T1000 (cell line): ENCODE results near the gene EIF5A2.
A peak's percentile ranks its signal among the peaks of the same experiment; 100 is the strongest.
"Not testable (repeated sequence)": the region's sequence is repeated elsewhere in the genome, so short reads cannot be mapped to it uniquely, and the experiment has no call there.

ENCODE experiments used
- DNase-seq: peaks from one replicate; lab custom pipeline; 2025; ENCODE audit warnings: mixed read lengths; lab: John Stamatoyannopoulos, UW

Gene EIF5A2

DNA sequence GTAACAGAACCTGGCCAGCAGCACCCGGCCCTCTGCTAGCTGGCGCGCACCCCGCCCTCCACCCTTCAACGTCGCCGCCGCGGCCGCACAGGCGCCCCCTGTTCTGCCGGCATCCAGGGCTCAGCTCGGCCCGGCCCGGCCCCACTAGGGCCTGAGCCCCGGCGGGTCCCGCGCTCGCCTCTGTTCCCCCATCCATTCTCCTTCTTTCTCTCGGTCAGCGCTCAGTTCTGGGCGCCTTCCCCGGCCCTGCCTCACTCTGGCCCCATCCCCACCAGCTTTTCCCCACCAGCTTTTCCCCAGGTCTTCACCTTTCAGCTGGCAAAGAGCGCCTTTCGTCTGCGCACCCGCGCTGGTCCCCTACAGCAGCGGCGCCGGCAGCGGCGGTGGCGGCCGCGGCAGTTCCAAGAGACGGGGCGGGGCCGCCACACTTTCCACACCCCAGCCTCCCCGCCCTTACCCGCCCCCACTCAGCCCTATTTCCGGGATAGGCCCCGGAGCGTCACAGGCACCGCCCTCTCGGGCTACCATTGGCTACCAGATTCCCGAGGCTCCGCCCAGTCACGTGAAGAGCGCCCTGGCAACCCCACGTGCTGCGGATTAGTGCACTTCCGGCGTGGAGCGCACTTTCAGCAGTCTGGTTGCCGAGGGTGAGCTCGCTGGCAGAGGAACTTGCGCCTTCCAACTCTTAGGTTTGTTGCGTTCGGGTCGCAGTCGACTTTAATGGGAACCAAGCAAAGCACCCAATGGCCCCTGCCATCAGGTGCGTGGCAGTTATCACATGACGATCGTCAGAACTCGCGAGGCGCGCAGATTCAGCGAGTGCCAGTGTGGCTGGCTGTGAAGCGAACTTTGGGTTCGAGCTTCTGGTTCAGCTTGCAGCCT is at the start of gene EIF5A2:
TSS of gene EIF5A2 (minus strand) at position 403 of the 882 bp plus-strand sequence. CDS start 831 bp downstream, outside the sequence.
- DNase-seq = peak; percentile 95

DNA sequence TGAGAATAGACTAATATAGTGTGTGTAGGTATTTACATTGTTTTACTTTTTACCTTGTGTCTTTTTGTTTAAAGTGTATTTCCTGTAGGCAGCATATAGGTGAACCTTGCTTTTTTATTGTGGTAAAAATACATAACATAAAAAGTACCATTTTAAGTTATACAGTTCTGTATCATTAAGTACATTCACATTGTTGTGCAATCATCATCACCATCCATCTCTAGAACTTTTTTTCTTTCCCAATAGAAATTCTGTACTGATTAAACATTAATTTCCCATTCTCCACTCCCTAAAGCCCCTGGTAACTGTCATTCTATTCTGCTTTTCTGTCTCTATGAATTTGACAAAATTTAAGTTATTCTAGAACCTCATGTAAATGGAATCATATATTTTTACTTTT is 48.2 kb upstream of the EIF5A2 start:
- DNase-seq = no peak

DNA sequence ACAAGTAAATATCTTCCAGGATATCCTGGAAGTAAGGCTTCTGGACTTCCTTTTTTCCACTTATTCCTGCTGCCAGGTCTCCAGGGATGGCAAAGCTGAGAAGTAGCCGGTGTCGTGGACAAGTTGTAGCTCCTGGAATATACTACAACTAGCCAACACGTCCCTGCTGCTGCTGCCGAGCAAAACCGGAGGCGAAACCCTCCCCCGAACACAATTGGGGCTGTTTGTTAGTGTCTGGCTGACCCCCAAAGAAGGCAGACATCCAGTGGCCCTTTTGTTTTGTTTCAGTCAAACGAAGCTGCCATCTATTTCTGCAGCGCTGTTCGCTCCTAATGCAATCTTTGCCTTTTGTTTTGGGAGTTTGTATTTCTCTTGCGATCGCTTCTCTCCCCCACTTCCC is 45.3 kb upstream of the EIF5A2 start:
- no peak for DNase-seq

- DNase-seq = no peak
Observed at GRCh38 chr3:170953229-170953628, 44.8 kb upstream of the EIF5A2 start.

- DNase-seq = no peak
Observed at GRCh38 chr3:170949211-170949610, 40.8 kb upstream of the EIF5A2 start.

- DNase-seq = no peak
Observed at GRCh38 chr3:170947018-170947769, 38.8 kb upstream of the EIF5A2 start.

DNA sequence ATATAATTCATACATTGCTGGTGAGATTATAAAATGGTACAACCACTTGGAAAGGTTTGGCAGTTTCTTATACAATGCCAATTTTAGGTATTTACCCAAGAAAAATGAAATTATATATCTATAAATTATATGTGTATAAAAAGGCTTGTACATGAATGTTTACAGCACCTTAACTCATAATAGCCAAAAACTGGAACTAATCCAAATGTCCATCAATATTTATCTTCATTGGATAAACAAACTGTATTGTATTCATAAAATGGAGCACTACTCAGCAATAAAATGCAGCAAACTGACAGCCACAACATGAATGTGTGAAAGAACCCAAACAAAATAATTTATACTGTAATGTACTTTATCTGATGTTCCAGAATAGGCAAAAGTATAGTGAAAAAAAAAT is 33.6 kb upstream of the EIF5A2 start:
- no peak for DNase-seq

- no peak for DNase-seq
Observed at GRCh38 chr3:170941551-170941950, 33.1 kb upstream of the EIF5A2 start.

DNA sequence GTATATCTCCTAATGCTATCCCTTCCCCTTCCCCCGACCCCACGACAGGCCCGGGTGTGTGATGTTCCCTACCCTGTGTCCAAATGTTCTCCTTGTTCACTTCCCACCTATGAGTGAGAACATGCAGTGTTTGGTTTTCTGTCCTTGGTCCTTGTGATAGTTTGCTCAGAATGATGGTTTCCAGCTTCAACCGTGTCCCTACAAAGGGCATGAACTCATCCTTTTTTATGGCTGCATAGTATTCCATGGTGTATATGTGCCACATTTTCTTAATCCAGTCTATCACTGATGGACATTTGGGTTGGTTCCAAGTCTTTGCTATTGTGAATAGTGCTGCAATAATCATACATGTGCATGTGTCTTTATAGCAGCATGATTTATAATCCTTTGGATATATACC is 24.6 kb upstream of the EIF5A2 start:
- not testable (repeated sequence) for DNase-seq

DNA sequence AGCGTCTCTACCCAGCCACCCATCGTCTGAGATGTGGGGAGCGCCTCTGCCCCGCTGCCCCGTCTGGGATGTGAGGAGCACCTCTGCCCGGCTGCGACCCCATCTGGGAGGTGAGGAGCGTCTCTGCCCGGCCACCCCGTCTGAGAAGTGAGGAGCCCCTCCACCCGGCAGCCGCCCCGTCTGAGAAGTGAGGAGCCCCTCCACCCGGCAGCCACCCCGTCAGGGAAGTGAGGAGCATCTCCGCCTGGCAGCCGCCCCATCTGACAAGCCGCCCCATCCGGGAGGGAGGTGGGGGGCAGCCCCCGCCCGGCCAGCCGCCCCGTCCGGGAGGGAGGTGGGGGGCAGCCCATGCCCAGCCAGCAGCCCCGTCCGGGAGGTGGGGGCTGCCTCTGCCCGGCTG is 15.1 kb upstream of the EIF5A2 start:
- not testable (repeated sequence) for DNase-seq

DNA sequence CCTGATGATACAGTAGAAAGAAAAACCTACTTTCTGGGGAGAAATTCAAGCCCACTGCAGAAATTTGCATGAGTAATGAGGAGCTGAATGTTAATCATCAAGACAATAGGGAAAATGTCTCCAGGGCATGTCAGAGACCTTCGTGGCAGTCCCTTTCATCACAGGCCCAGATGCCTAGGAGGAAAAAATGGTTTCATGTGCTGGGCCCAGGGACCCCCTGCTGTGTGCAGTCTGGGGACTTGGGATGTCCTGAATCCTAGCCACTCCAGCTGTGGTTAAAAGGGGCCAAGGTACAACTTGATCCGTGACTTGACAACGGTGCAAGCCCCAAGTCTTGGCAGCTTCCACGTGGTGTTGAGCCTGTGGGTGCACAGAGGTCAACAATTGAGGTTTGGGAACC is 10.3 kb upstream of the EIF5A2 start:
- DNase-seq = no peak

DNA sequence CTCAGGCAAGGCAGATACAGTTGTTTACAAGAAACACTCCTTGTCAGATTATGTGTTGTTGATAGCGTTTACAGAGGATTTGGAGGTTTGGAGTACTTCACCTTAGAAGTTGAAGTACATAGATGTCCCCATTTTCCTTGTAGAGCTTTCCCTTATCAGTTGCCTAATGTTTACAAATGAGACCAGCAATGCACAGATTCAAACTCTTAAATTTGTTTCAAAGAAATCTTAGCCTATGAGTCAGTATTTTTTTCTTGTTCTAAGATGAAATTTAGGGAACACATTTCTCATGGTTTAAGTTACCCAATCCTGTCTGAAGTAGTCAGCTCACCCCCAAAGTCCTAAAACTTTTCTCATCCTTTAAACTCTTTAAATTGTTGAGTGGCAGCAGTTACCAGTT is 6.3 kb upstream of the EIF5A2 start:
- DNase-seq = no peak

- no peak for DNase-seq
Observed at GRCh38 chr3:170914212-170914611, 5.8 kb upstream of the EIF5A2 start.

DNA sequence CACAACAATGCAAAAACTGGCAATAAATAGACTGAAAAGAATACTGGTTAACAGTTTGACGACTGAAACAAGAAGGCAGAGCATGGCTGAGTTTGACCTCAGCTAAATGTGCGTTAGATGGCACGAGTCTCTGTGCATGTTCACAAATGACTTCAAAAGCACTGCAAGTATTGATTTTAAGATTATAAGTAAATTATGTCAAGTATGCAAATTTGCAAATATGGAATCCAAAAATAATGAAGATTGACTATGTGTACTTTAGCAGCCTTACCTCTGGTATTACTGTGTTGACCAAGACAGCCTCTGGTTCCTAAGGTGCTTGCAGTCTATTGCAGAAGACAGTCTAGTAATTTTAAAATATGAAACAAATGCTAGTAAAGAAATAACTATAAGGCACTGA is 2.6 kb upstream of the EIF5A2 start:
- DNase-seq = no peak

DNA sequence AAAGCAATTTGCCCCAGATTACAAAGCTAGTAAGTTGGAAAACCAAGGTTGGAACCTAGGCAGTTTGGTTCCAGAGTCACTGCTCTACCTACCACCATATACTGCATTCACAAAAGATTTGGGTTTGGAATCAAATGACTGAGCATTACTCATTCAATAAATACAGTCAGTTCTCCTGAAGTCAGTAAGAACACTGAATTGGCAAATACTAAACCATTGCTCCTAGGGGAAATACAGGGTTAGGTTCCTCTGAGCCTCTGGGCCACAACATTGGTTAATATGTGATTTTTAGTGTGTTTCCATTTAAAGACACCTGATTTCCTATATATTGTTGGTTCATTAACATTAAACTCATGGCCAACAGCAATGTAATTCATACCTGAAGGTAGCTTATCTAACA is 2.1 kb upstream of the EIF5A2 start:
- DNase-seq = no peak

DNA sequence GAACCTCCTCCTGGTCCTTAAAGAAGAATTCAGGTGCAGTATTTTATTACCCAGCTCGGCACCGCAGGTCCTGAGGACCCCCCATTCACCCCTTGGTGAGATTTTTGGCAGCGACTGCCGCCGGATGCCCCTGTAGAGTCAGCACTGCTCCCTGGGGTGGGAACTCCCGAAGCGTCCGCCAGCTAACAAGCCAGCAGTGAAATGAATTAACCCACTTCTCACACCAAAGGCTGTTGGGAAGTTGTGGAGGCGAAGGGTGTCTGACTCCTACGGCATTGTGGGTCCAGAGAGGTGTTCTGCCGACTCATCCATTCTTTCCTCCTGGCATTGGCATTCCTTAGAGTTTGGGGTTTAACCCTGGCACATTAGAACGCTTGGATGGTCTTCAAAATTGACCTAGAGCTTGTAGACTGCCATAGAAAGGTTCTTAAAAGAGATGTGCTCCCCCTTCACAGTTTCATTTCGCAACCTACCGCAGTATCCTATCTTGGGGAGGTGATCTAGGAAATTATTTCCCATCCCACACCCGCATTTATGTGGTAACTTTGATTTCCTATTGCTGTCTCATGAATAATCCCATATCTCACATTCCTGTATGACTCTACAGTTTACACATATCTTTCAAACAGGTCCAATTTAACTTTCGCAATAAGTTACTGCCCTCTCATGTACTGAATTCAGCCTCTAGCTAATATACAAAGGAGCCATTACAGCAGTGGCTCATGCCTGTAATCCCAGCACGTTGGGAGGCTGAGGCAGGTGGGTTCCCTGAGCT is 879 bp upstream of the EIF5A2 start:
- DNase-seq = peak; percentile 43

- DNase-seq = peak; percentile 22
Observed at GRCh38 chr3:170907637-170908234, 701 bp downstream of the EIF5A2 start.

GRCh38 chr3:170905862-170906261 is 2.6 kb downstream of the EIF5A2 start:
- no peak for DNase-seq

- no peak for DNase-seq
Observed at GRCh38 chr3:170903123-170903522, 5.3 kb downstream of the EIF5A2 start.

GRCh38 chr3:170899455-170899854 is 9.0 kb downstream of the EIF5A2 start:
- no peak for DNase-seq

DNA sequence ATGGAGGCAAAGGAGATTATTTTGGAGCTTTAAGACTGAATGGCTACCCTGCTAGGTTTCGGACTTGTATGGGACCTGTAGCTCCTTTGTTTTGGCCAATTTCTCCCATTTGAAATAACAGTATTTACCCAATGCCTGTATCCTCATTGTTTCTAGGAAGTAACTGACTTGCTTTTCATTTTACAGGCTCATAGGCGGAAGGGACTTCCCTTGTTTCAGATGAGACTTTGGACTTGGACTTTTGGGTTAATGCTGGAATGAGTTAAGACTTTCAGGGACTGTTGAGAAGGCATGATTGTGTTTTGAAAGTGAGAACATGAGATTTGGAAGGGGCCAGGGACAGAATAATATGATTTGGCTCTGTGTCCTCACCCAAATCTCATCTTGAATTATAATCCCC is 10.5 kb downstream of the EIF5A2 start:
- no peak for DNase-seq

- DNase-seq = not testable (repeated sequence)
Observed at GRCh38 chr3:170897199-170897598, 11.2 kb downstream of the EIF5A2 start.
